AG10803 (cell line): ENCODE results near the gene SETD5.

Experiments used
- DNase-seq: peaks from one replicate; pipeline ENCODE4 v3.0.0; 2010; ENCODE audit warnings: low read depth
- H3K4me3 ChIP-seq: 2 replicates; pipeline ENCODE4 v1.5.1; 2011; ENCODE audit warnings: mild to moderate bottlenecking, low read length, control low read depth
- CTCF ChIP-seq: conservative IDR thresholded peaks from 2 replicates; pipeline ENCODE4 v1.5.1; 2011; ENCODE audit warnings: mild to moderate bottlenecking, low read length, control low read depth, inconsistent platforms

SETD5 gene

GRCh38 chr3:9390265-9390888 is 7.0 kb upstream of the SETD5 start:
- no peak for DNase-seq
- no peak for TF ChIP-seq CTCF

GRCh38 chr3:9392041-9392440 is 5.4 kb upstream of the SETD5 start:
- no peak for DNase-seq
- TF ChIP-seq CTCF = no peak
- no peak overlapping the region for H3K4me3 ChIP-seq

More at GRCh38 chr3:9390265-9390888, 7.0 kb upstream of the SETD5 start:
- no peak overlapping the region for H3K4me3 ChIP-seq

- no peak for TF ChIP-seq CTCF
- peak overlapping the region; percentile 85 for H3K4me3 ChIP-seq
- no peak for DNase-seq
Observed at GRCh38 chr3:9395570-9396300, 1.7 kb upstream of the SETD5 start.

GRCh38 chr3:9396301-9396631 is 1.1 kb upstream of the SETD5 start:
- peak; percentile 98 for DNase-seq
- no peak for TF ChIP-seq CTCF
- H3K4me3 ChIP-seq = peak overlapping the region; percentile 85

DNA sequence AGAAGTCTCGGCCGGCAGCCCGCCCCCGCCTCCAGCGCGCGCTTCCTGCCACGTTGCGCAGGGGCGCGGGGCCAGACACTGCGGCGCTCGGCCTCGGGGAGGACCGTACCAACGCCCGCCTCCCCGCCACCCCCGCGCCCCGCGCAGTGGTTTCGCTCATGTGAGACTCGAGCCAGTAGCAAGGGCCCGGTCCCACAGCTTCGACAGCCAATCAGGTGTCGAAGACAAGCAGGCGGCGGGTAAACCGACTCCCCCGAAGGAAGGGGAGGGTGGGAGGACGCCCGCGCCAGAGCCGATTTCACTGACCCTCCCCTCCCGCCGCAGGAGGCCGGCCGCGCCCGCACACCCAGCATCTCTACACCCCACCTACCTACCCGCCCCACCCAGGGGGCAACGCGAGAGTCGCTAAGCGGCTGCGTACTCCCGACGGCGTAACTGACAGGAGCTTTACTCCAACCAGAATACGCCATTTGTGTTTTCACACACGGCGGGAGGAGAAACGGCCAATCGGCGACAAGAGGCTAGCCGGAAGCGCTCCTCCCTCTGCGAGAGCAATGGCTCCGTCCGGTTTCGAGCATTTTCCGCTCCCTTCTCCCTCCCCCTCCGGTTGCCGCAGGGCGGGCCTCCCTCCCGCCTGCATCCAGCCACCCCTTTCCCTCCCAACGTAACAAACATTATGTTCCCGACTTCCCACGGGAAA is 633 bp upstream of the SETD5 start:
- peak overlapping the region; percentile 85 for H3K4me3 ChIP-seq
- TF ChIP-seq CTCF = no peak

DNA sequence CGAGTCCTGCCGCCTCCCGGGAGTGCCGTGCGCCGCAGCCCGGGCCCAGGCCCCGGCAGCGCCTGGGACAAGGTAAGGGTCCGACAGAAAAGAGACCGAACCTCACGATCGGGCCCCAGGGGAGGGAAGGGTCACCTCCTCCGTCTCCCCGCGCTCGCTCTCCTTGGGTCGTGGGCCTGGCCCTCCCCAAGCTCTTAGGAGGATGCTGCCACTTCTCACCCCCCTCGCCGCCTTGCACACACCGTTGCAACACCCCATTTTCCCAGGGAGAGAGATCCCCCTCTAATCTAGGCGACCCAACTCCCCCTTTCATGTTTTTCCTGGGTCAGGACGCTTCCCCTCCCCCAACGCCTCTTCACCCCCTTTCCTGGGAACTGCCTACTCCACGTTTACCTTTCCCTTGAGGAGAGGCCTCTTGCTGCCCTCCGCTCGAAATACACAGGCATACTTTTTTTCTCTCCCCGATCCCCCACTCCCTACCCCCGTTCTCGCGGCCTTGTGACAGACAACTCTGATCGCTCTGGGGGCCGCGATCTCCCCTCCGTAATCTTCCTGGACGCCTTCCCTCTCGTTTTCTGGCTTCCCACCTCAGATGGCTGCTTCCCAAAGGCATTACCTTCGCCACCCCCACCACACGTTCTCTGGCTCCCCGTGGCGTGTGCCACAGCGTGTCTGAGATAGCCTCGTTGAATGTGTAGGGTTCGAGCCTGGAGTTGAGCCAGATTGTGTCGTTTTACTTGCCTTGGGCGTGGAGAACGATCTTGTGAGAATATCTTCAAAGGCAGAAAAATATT is 688 bp downstream of the SETD5 start:
- DNase-seq = peak; percentile 47
- peak overlapping the region; percentile 98 for H3K4me3 ChIP-seq
- no peak for TF ChIP-seq CTCF

More for the DNA sequence above, 633 bp upstream of the SETD5 start:
- DNase-seq = peak; percentile 100
